ENCODE data around the gene POLH. TPM values are rescaled to one million over a fixed set of nuclear protein-coding genes. Genes with fewer than 3 reads are reported as not detected.

The POLH gene
- total RNA-seq, 1 experiment from 2014 or later = 24.9 TPM

GRCh38 chr6:43639984-43640800 lies 64.2 kb downstream of the POLH start:
- intact Hi-C loops (cut with micrococcal nuclease; ENCODE audit: unreplicated experiment) = no loop called here
- no peaks in the 10 kb centered on the region for H3K9me3 ChIP-seq (ENCODE audit: low read depth, low read length, poor library complexity, severe bottlenecking)
- H3K36me3 ChIP-seq (ENCODE audit: insufficient read depth, low read length, poor library complexity, severe bottlenecking) = peaks cover 56% of the 10 kb centered on the region
- H3K27me3 ChIP-seq (replicated peaks; ENCODE audit: insufficient read depth, low read depth, low read length, poor library complexity) = no peaks in the 10 kb centered on the region
- H3K4me3 ChIP-seq (ENCODE audit: low read depth, low read length, poor library complexity, severe bottlenecking) = no peak overlapping the region
- peak overlapping the region; percentile 66 for H3K27ac ChIP-seq (ENCODE audit: low read depth, low read length, poor library complexity, severe bottlenecking)
- no TSS peak for BruUV-seq (replicated peaks)
- H3K4me1 ChIP-seq (ENCODE audit: insufficient read depth, low read length, poor library complexity, severe bottlenecking) = peaks cover 33% of the 10 kb centered on the region
- peak; percentile 84 for DNase-seq (ENCODE audit: low spot score)
- ChIA-PET CTCF (interaction anchor here (1.1 kb wide), 1 partner anchor 27 kb away, joined by 3 read pairs; no protein-coding TSS in a partner anchor), POLR2A (ENCODE audit: low non-redundant PET) (interaction anchor here (0.7 kb wide), 1 partner anchor 478 kb away, joined by 3 read pairs; no protein-coding TSS in a partner anchor)
- TF ChIP-seq EZH2 (IDR thresholded peaks at IDR 0.05; ENCODE audit: borderline replicate concordance, low read depth, low read length, poor library complexity, severe bottlenecking) (no peak), CTCF (conservative IDR thresholded peaks at IDR 0.05; ENCODE audit: low read depth, low read length) (no peak)

- peaks cover 9% of the 10 kb centered on the region for H3K4me1 ChIP-seq (ENCODE audit: insufficient read depth, low read length, poor library complexity, severe bottlenecking)
- no peaks in the 10 kb centered on the region for H3K9me3 ChIP-seq (ENCODE audit: low read depth, low read length, poor library complexity, severe bottlenecking)
- TF ChIP-seq CTCF (conservative IDR thresholded peaks at IDR 0.05; ENCODE audit: low read depth, low read length) (no peak), EZH2 (IDR thresholded peaks at IDR 0.05; ENCODE audit: borderline replicate concordance, low read depth, low read length, poor library complexity, severe bottlenecking) (no peak)
- no peak within 1 kb of the TSS for H3K27ac ChIP-seq (ENCODE audit: low read depth, low read length, poor library complexity, severe bottlenecking)
- ChIA-PET POLR2A (ENCODE audit: low non-redundant PET) (no interaction called here), CTCF (no interaction called here)
- no peaks in the 10 kb centered on the region for H3K27me3 ChIP-seq (replicated peaks; ENCODE audit: insufficient read depth, low read depth, low read length, poor library complexity)
- BruUV-seq (replicated peaks) = no TSS peak
- peak; percentile 61 for DNase-seq (ENCODE audit: low spot score)
- H3K4me3 ChIP-seq (ENCODE audit: low read depth, low read length, poor library complexity, severe bottlenecking) = peak within 1 kb of the TSS; percentile 29
- H3K36me3 ChIP-seq (ENCODE audit: insufficient read depth, low read length, poor library complexity, severe bottlenecking) = peaks cover 26% of the 10 kb centered on the region
- intact Hi-C loops (cut with micrococcal nuclease; ENCODE audit: unreplicated experiment) = no loop called here
Observed at GRCh38 chr6:43644940-43645612, 69.1 kb downstream of the POLH start, which contains the start of gene RSPH9. RSPH9 (plus strand) TSS chr6:43645036; CDS start chr6:43645099, 63 bp downstream.

- no peak overlapping the region for H3K27ac ChIP-seq (ENCODE audit: low read depth, low read length, poor library complexity, severe bottlenecking)
- intact Hi-C loops (cut with micrococcal nuclease; ENCODE audit: unreplicated experiment) = no loop called here
- TF ChIP-seq CTCF (conservative IDR thresholded peaks at IDR 0.05; ENCODE audit: low read depth, low read length) (no peak), EZH2 (IDR thresholded peaks at IDR 0.05; ENCODE audit: borderline replicate concordance, low read depth, low read length, poor library complexity, severe bottlenecking) (no peak)
- POLR2A ChIA-PET (ENCODE audit: low non-redundant PET) = no interaction called here
- no peaks in the 10 kb centered on the region for H3K27me3 ChIP-seq (replicated peaks; ENCODE audit: insufficient read depth, low read depth, low read length, poor library complexity)
- no peaks in the 10 kb centered on the region for H3K9me3 ChIP-seq (ENCODE audit: low read depth, low read length, poor library complexity, severe bottlenecking)
- H3K4me1 ChIP-seq (ENCODE audit: insufficient read depth, low read length, poor library complexity, severe bottlenecking) = peaks cover 4% of the 10 kb centered on the region
- CTCF ChIA-PET = no interaction called here
- H3K4me3 ChIP-seq (ENCODE audit: low read depth, low read length, poor library complexity, severe bottlenecking) = peak overlapping the region; percentile 29
- no TSS peak for BruUV-seq (replicated peaks)
- DNase-seq (ENCODE audit: low spot score) = no peak
- H3K36me3 ChIP-seq (ENCODE audit: insufficient read depth, low read length, poor library complexity, severe bottlenecking) = peaks cover 20% of the 10 kb centered on the region
Observed at GRCh38 chr6:43645613-43645964, 69.6 kb downstream of the POLH start.
